Measurements from ENCODE around the gene BFSP2.

BFSP2 gene

DNA sequence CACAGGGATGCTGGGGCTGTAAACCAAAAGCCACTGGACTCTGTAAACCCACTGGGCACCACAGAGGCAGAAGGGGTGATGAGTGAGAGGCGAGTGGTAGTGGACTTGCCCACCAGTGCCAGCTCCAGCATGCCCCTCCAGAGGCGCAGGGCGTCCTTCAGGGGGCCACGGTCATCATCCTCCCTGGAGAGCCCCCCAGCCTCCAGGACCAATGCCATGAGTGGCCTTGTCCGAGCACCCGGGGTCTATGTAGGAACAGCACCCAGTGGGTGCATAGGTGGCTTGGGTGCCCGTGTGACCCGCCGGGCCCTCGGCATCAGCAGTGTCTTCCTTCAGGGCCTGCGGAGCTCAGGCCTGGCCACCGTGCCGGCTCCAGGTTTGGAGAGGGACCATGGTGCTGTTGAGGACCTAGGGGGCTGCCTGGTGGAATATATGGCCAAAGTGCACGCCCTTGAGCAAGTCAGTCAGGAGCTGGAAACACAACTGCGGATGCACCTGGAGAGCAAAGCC is at the start of gene BFSP2:
Gene BFSP2, plus strand, starts transcription at position 51 of the 510 bp plus-strand sequence. Its CDS starts 28 bp downstream, at position 79.
- DNase-seq (ENCODE audit: low read depth in 1 of 2, low spot score in 1 of 2): no peak

GRCh38 chr3:133354721-133355120 is 45.1 kb upstream of the BFSP2 start:
- no peak for DNase-seq (ENCODE audit: low read depth in 1 of 2, low spot score in 1 of 2)

- no peak for DNase-seq (ENCODE audit: low read depth in 1 of 2, low spot score in 1 of 2)
These were observed 39.4 kb upstream of the BFSP2 start for GRCh38 chr3:133360476-133360875.

DNA sequence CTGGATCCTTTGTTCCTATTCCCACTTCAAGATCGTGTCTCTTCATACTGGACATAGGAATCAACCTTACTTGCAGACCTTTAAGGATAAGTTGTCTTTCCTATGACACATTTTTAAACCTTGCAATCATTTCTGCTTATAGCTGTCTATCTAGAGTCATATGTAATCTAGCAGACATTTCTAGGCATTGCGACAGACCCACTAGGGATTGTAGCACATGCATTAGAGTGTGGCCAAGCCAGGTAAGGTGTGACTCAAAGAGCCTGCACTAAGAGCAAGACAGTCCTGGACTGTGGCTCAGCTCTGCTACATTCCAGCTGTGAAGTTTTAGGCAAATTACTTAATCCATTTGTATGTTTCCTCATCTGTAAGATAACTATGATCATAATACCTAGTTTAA is 38.8 kb upstream of the BFSP2 start:
- DNase-seq (ENCODE audit: low read depth in 1 of 2, low spot score in 1 of 2): no peak

DNA sequence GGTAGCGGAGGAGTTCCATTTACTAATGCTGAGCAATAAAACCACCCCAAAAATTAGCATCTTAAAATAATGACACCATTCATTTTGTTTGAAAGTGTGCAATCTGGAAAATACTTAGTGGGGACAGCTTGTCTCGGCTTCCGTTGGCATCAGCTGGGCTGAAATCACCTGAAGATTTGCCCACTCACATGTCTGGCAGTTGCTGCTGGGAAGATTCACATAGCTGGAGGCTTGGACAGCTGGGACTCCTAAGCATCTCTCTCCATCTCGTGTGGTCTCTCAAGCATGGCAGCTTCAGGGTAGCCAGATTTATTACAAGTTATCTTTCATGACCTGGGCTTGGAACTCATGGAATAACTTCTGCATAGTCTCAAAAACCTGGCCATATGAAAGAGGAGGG is 38.4 kb upstream of the BFSP2 start:
- DNase-seq (ENCODE audit: low read depth in 1 of 2, low spot score in 1 of 2): no peak

DNA sequence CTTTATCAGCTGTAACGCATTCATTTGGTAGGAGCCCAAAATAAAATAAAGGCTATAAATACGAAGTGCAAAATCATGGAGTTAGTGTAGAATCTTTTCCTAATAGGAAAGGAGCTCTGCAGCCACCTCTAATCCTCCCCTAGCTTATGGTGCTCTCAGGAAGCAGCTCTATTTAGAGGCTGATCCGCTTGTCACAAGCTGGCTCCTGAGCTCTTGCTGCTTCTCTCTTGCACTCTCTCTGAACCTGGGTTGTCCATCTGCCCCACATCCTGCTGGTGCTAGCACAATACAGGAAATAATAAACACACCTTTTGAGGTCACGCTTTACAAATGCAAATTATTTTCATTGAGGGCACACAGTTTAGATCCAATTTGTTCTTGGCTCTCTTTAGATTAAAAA is 37.3 kb upstream of the BFSP2 start:
- no peak for DNase-seq (ENCODE audit: low read depth in 1 of 2, low spot score in 1 of 2)

DNA sequence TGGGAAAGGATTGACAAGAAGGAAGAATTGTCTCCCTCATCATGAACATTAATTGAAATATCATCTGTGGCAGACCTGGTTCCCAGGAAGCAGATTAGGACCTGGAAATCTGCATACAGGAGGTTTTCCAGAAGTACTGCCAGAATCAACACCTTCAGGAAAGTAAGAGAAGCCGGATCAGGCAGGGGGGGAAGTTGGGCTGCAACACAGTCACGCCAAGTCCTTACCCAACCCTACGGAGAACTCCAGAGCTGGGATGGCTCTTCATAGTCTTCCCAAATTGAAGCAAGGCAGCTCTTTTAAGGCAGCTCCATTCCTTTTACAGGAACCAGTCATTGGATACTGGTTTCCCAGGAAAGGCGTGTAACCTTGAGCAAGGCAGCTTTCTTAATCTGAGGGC is 35.2 kb upstream of the BFSP2 start:
- no peak for DNase-seq (ENCODE audit: low read depth in 1 of 2, low spot score in 1 of 2)

- DNase-seq (ENCODE audit: low read depth in 1 of 2, low spot score in 1 of 2): no peak
These were observed 32.9 kb upstream of the BFSP2 start for GRCh38 chr3:133366921-133367320.

- DNase-seq (ENCODE audit: low read depth in 1 of 2, low spot score in 1 of 2): no peak
These were observed 32.5 kb upstream of the BFSP2 start for GRCh38 chr3:133367403-133367802.

GRCh38 chr3:133367956-133368355 is 31.9 kb upstream of the BFSP2 start:
- no peak for DNase-seq (ENCODE audit: low read depth in 1 of 2, low spot score in 1 of 2)

- no peak for DNase-seq (ENCODE audit: low read depth in 1 of 2, low spot score in 1 of 2)
These were observed 31.3 kb upstream of the BFSP2 start for GRCh38 chr3:133368371-133369067.

GRCh38 chr3:133369068-133369440 is 30.8 kb upstream of the BFSP2 start:
- DNase-seq (ENCODE audit: low read depth in 1 of 2, low spot score in 1 of 2): no peak

- no peak for DNase-seq (ENCODE audit: low read depth in 1 of 2, low spot score in 1 of 2)
These were observed 28.7 kb upstream of the BFSP2 start for GRCh38 chr3:133371181-133371580.

DNA sequence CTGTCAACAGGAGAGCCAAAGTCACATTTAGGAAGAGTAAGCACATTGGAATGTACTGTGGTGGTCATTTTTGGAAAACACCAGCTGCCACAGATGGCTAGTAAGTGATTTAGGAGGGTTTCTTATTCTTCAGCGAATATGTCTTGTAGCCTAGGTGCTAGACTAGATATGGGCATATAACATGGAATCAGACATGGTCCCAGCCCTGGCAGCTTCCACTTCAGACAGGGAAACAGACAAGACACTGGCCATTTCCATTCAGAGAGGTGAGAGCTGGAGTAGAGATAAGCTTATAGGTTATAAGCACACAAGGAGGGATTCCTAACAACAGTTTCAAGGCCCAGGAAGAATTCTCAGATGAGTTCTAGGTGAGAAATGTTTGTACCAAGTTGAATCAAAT is 28.2 kb upstream of the BFSP2 start:
- DNase-seq (ENCODE audit: low read depth in 1 of 2, low spot score in 1 of 2): no peak

DNA sequence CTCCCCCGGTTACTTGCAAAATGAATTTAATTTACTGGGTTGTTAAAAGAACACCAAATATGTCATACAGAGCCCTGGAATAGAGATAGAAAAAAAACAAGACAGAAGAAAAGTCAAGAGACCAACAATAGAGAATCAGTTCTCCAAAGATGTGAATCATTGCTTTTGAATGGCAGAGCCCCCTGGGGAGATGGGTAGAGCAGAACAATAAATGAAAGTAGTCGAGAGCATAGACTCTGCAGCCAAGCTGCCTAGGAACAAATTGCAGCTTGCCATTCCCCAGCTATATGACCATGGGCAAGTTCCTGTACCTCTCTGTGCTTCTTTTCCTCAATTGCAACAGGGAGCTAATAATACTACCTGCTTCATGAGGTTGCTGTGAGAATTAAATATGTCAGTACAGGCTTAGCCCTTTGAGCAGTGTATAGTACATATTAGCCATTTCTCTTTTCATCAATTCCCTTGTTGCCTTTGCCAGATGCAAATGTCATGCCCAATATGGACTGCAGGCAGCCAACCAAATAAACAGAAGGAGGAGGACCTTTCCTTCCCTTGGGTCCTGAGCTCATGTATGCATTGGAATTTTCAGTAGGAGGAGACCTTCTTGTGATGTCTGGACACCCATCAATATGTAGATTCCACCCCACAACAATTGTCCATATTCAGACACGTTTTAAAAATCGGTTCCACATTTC is 25.0 kb upstream of the BFSP2 start:
- DNase-seq (ENCODE audit: low read depth in 1 of 2, low spot score in 1 of 2): no peak

DNA sequence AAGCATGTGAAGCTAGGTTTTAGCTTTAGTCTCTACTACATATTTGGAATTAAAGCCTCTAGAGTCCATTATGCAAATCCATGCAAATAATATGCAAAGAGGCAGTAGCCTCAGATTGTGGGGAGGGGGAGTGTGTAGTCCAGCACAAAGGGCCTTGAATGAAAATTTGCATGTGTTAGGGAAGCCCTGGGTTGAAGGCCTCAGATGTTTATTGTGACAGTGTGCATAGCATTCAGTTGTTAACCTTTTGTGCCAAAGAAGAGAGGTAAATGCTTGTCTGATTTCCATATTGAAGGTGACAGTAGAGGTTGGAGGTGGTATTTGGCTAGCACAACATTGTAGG is 24.5 kb upstream of the BFSP2 start:
- DNase-seq (ENCODE audit: low read depth in 1 of 2, low spot score in 1 of 2): no peak

- DNase-seq (ENCODE audit: low read depth in 1 of 2, low spot score in 1 of 2): no peak
These were observed 23.0 kb upstream of the BFSP2 start for GRCh38 chr3:133376810-133377209.

- DNase-seq (ENCODE audit: low read depth in 1 of 2, low spot score in 1 of 2): no peak
These were observed 22.5 kb upstream of the BFSP2 start for GRCh38 chr3:133377396-133377795.

DNA sequence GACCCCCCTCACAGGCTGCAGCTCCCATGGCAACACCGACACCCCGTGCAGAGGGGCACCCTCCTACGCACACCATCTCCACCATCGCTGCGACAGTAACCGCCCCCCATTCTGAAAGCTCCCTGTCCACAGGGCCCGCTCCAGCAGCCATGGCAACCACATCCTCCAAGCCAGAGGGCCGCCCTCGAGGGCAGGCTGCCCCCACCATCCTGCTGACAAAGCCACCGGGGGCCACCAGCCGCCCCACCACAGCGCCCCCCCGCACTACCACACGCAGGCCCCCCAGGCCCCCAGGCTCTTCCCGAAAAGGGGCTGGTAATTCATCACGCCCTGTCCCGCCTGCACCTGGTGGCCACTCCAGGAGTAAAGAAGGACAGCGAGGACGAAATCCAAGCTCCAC is 19.9 kb upstream of the BFSP2 start:
- no peak for DNase-seq (ENCODE audit: low read depth in 1 of 2, low spot score in 1 of 2)

GRCh38 chr3:133380481-133381225 is 19.2 kb upstream of the BFSP2 start:
- DNase-seq (ENCODE audit: low read depth in 1 of 2, low spot score in 1 of 2): no peak

GRCh38 chr3:133381346-133382109 is 18.3 kb upstream of the BFSP2 start:
- DNase-seq (ENCODE audit: low read depth in 1 of 2, low spot score in 1 of 2): no peak

Measured in stimulated activated CD4-positive, alpha-beta T cell treated with anti-CD3 and anti-CD28 coated beads, Interleukin-15, amount 100 ng/mL, for 1 hour (primary cell).